Measurements from ENCODE around the gene CNTN1.

Gene CNTN1

GRCh38 chr12:40986001-40986400, 293.8 kb downstream of the CNTN1 start:
- H3K4me1 Mint-ChIP-seq, result no peaks in the 10 kb centered on the region
- H3K27ac Mint-ChIP-seq, result no peak overlapping the region
- H3K9me3 Mint-ChIP-seq, result peaks cover 5% of the 10 kb centered on the region
- ATAC-seq, result no peak
- no peaks in the 10 kb centered on the region for H3K36me3 Mint-ChIP-seq
- H3K27me3 Mint-ChIP-seq, result no peaks in the 10 kb centered on the region
- H3K4me3 Mint-ChIP-seq, result no peak overlapping the region

- H3K27me3 Mint-ChIP-seq, result no peaks in the 10 kb centered on the region
- no peaks in the 10 kb centered on the region for H3K4me1 Mint-ChIP-seq
- no peak overlapping the region for H3K27ac Mint-ChIP-seq
- H3K4me3 Mint-ChIP-seq, result no peak overlapping the region
- no peaks in the 10 kb centered on the region for H3K36me3 Mint-ChIP-seq
- peaks cover 5% of the 10 kb centered on the region for H3K9me3 Mint-ChIP-seq
- no peak for ATAC-seq
These were observed 296.1 kb downstream of the CNTN1 start for GRCh38 chr12:40988355-40988754.

GRCh38 chr12:40988824-40989223, 296.6 kb downstream of the CNTN1 start:
- no peak overlapping the region for H3K4me3 Mint-ChIP-seq
- no peak for ATAC-seq
- no peaks in the 10 kb centered on the region for H3K27me3 Mint-ChIP-seq
- H3K4me1 Mint-ChIP-seq, result no peaks in the 10 kb centered on the region
- no peaks in the 10 kb centered on the region for H3K36me3 Mint-ChIP-seq
- no peak overlapping the region for H3K27ac Mint-ChIP-seq
- peaks cover 5% of the 10 kb centered on the region for H3K9me3 Mint-ChIP-seq

GRCh38 chr12:40989785-40990184, 297.5 kb downstream of the CNTN1 start:
- Mint-ChIP-seq H3K27me3 (no peaks in the 10 kb centered on the region), H3K27ac (no peak overlapping the region), H3K4me1 (no peaks in the 10 kb centered on the region), H3K36me3 (no peaks in the 10 kb centered on the region), H3K4me3 (no peak overlapping the region), H3K9me3 (peaks cover 5% of the 10 kb centered on the region)
- ATAC-seq, result no peak

GRCh38 chr12:40992158-40992557, 299.9 kb downstream of the CNTN1 start:
- Mint-ChIP-seq H3K9me3 (no peaks in the 10 kb centered on the region), H3K4me1 (no peaks in the 10 kb centered on the region), H3K27ac (no peak overlapping the region), H3K36me3 (no peaks in the 10 kb centered on the region), H3K4me3 (no peak overlapping the region), H3K27me3 (no peaks in the 10 kb centered on the region)
- no peak for ATAC-seq

GRCh38 chr12:40992674-40993073, 300.4 kb downstream of the CNTN1 start:
- Mint-ChIP-seq H3K27me3 (no peaks in the 10 kb centered on the region), H3K4me1 (no peaks in the 10 kb centered on the region), H3K36me3 (no peaks in the 10 kb centered on the region), H3K27ac (no peak overlapping the region), H3K9me3 (no peaks in the 10 kb centered on the region), H3K4me3 (no peak overlapping the region)
- ATAC-seq, result no peak

- H3K9me3 Mint-ChIP-seq, result no peaks in the 10 kb centered on the region
- no peak overlapping the region for H3K4me3 Mint-ChIP-seq
- H3K36me3 Mint-ChIP-seq, result no peaks in the 10 kb centered on the region
- no peak for ATAC-seq
- no peaks in the 10 kb centered on the region for H3K4me1 Mint-ChIP-seq
- no peak overlapping the region for H3K27ac Mint-ChIP-seq
- no peaks in the 10 kb centered on the region for H3K27me3 Mint-ChIP-seq
These were observed 300.9 kb downstream of the CNTN1 start for GRCh38 chr12:40993158-40993557.

- H3K27ac Mint-ChIP-seq, result no peak overlapping the region
- peaks cover 6% of the 10 kb centered on the region for H3K9me3 Mint-ChIP-seq
- H3K4me1 Mint-ChIP-seq, result no peaks in the 10 kb centered on the region
- no peak overlapping the region for H3K4me3 Mint-ChIP-seq
- no peak for ATAC-seq
- H3K27me3 Mint-ChIP-seq, result no peaks in the 10 kb centered on the region
- H3K36me3 Mint-ChIP-seq, result no peaks in the 10 kb centered on the region
These were observed 303.9 kb downstream of the CNTN1 start for GRCh38 chr12:40996091-40996490.

- no peak for ATAC-seq
- Mint-ChIP-seq H3K9me3 (peaks cover 18% of the 10 kb centered on the region), H3K4me1 (no peaks in the 10 kb centered on the region), H3K36me3 (no peaks in the 10 kb centered on the region), H3K27ac (no peak overlapping the region), H3K4me3 (no peak overlapping the region), H3K27me3 (no peaks in the 10 kb centered on the region)
These were observed 307.0 kb downstream of the CNTN1 start for GRCh38 chr12:40999210-40999609.

- Mint-ChIP-seq H3K9me3 (peaks cover 36% of the 10 kb centered on the region), H3K4me3 (no peak overlapping the region), H3K27me3 (no peaks in the 10 kb centered on the region)
These were observed 316.2 kb downstream of the CNTN1 start for GRCh38 chr12:41008472-41008871.

GRCh38 chr12:41011939-41012338, 319.7 kb downstream of the CNTN1 start:
- H3K9me3 Mint-ChIP-seq, result peaks cover 18% of the 10 kb centered on the region
- H3K27me3 Mint-ChIP-seq, result no peaks in the 10 kb centered on the region
- H3K4me1 Mint-ChIP-seq, result no peaks in the 10 kb centered on the region
- H3K27ac Mint-ChIP-seq, result no peak overlapping the region
- H3K36me3 Mint-ChIP-seq, result no peaks in the 10 kb centered on the region
- no peak overlapping the region for H3K4me3 Mint-ChIP-seq
- no peak for ATAC-seq

More at GRCh38 chr12:41008472-41008871, 316.2 kb downstream of the CNTN1 start:
- no peak for ATAC-seq
- Mint-ChIP-seq H3K27ac (no peak overlapping the region), H3K36me3 (no peaks in the 10 kb centered on the region), H3K4me1 (no peaks in the 10 kb centered on the region)

GRCh38 chr12:41013881-41014642, 321.8 kb downstream of the CNTN1 start:
- Mint-ChIP-seq H3K36me3 (no peaks in the 10 kb centered on the region), H3K4me1 (no peaks in the 10 kb centered on the region), H3K27ac (no peak overlapping the region), H3K9me3 (peaks cover 13% of the 10 kb centered on the region), H3K27me3 (no peaks in the 10 kb centered on the region), H3K4me3 (no peak overlapping the region)
- no peak for ATAC-seq

- Mint-ChIP-seq H3K9me3 (peaks cover 13% of the 10 kb centered on the region), H3K27ac (no peak overlapping the region), H3K4me3 (no peak overlapping the region), H3K36me3 (no peaks in the 10 kb centered on the region), H3K27me3 (no peaks in the 10 kb centered on the region), H3K4me1 (no peaks in the 10 kb centered on the region)
- ATAC-seq, result no peak
These were observed 322.4 kb downstream of the CNTN1 start for GRCh38 chr12:41014643-41015020.

- Mint-ChIP-seq H3K4me1 (no peaks in the 10 kb centered on the region), H3K27ac (no peak overlapping the region), H3K27me3 (no peaks in the 10 kb centered on the region), H3K4me3 (no peak overlapping the region), H3K9me3 (no peaks in the 10 kb centered on the region), H3K36me3 (no peaks in the 10 kb centered on the region)
- ATAC-seq, result no peak
These were observed 325.8 kb downstream of the CNTN1 start for GRCh38 chr12:41018010-41018409.

- Mint-ChIP-seq H3K4me1 (no peaks in the 10 kb centered on the region), H3K27me3 (no peaks in the 10 kb centered on the region), H3K27ac (no peak overlapping the region), H3K36me3 (no peaks in the 10 kb centered on the region), H3K9me3 (no peaks in the 10 kb centered on the region), H3K4me3 (no peak overlapping the region)
- ATAC-seq, result no peak
These were observed 327.2 kb downstream of the CNTN1 start for GRCh38 chr12:41019461-41019860.

GRCh38 chr12:41023836-41024235, 331.6 kb downstream of the CNTN1 start:
- H3K27ac Mint-ChIP-seq, result no peak overlapping the region
- no peaks in the 10 kb centered on the region for H3K9me3 Mint-ChIP-seq
- no peaks in the 10 kb centered on the region for H3K27me3 Mint-ChIP-seq
- ATAC-seq, result no peak
- H3K4me3 Mint-ChIP-seq, result no peak overlapping the region
- H3K4me1 Mint-ChIP-seq, result no peaks in the 10 kb centered on the region
- H3K36me3 Mint-ChIP-seq, result no peaks in the 10 kb centered on the region

All from stimulated activated memory B cell treated with anti-CD40 and anti-IgM and Interleukin-4, amounts not matched to agents 10 μg/mL and 1 μg/mL and 100 μg/mL, for 72 hours (primary cell).